GM12878 (cell line): ENCODE data around the gene MYO9B. TPM values are rescaled to one million over a fixed set of nuclear protein-coding genes. Genes with fewer than 3 reads are reported as not detected.

Experiments used
- LARP7 ChIP-seq: fragments of 450-650 bp; IDR thresholded peaks from 2 replicates; pipeline ENCODE4 v1.6.1; 2017; ENCODE audit warnings: mild to moderate bottlenecking
- MEF2B ChIP-seq: fragments of 450-650 bp; IDR thresholded peaks from 2 replicates; pipeline ENCODE4 v1.6.1; 2018; ENCODE audit warnings: mild to moderate bottlenecking, moderate library complexity; ENCODE audit not compliant: partially characterized antibody, poor library complexity, severe bottlenecking
- MXI1 ChIP-seq: fragments of 150-350 bp; IDR thresholded peaks from 2 replicates; pipeline ENCODE4 v1.6.1; 2011; ENCODE audit warnings: low read depth, mild to moderate bottlenecking, inconsistent platforms, low read length, improper control_type of control experiment
- MYB ChIP-seq: fragments of 150-350 bp; IDR thresholded peaks from 2 replicates; pipeline ENCODE4 v1.6.1; 2014; ENCODE audit warnings: mild to moderate bottlenecking, low read depth, low read length, borderline replicate concordance
- PAX8 ChIP-seq: fragments of 450-650 bp; IDR thresholded peaks from 2 replicates; pipeline ENCODE4 v1.6.1; 2017; ENCODE audit warnings: mild to moderate bottlenecking, moderate library complexity
- POLR2A ChIP-seq: IDR thresholded peaks from 2 replicates; pipeline ENCODE4 v1.6.1; 2011; ENCODE audit warnings: low read depth, mild to moderate bottlenecking, low read length
- RB1 ChIP-seq: fragments of 450-650 bp; formaldehyde crosslinking; IDR thresholded peaks from 2 replicates; pipeline ENCODE4 v1.6.1; 2017; ENCODE audit warnings: mild to moderate bottlenecking, borderline replicate concordance
- RCOR1 ChIP-seq: conservative IDR thresholded peaks from 2 replicates; pipeline ENCODE4 v1.6.1; 2012; ENCODE audit warnings: low read depth, low read length, improper control_type of control experiment
- RUNX3 ChIP-seq: IDR thresholded peaks from 2 replicates; pipeline ENCODE4 v1.6.1; 2012; ENCODE audit warnings: low read length, inconsistent platforms
- TARDBP ChIP-seq: IDR thresholded peaks from 2 replicates; pipeline ENCODE4 v1.6.1; 2016; ENCODE audit warnings: borderline replicate concordance
- TCF7 ChIP-seq: IDR thresholded peaks from 2 replicates; pipeline ENCODE4 v1.6.1; 2014; ENCODE audit warnings: antibody characterized with exemption, borderline replicate concordance
- polyA plus RNA-seq, 11 experiments: library from polyadenylated mRNA; depleted of rRNA in 4 of 11; unstranded in 6 of 11; stranded (reverse) in 5 of 11; fragments of >200 nt; fragmentation: Nextera tagmentation in 4 of 11; fragmentation: Illumina TruSeq in 1 of 11; extraction: Ambion mirVana in 4 of 11; extraction: Trizol in 1 of 11; gene quantifications; 1 replicate in 1 of 11; 2 replicates in 10 of 11; pipeline versions ENCODE4 v1.2.1 to v1.2.3, GENCODE V29; 2011 to 2016; ENCODE audit warnings: inconsistent platforms in 2 of 11, missing spikeins in 2 of 11, low read depth in 1 of 11
- total RNA-seq, 4 experiments: library from RNA; depleted of rRNA in 3 of 4; stranded (reverse); fragments of >200 nt in 3 of 4; fragmentation: Illumina TruSeq in 1 of 4; extraction: Trizol in 1 of 4; gene quantifications; 2 replicates each; pipeline versions ENCODE4 v1.2.1 to v1.2.3, GENCODE V29; 2013 to 2021
- TF ChIP-seq, protein P1 (sequence below): fragments of 450-650 bp; IDR thresholded peaks from 2 replicates; pipeline ENCODE4 v1.6.1; 2017; ENCODE audit warnings: antibody characterized with exemption, mild to moderate bottlenecking, moderate library complexity
- TF ChIP-seq, protein P2 (sequence below): IDR thresholded peaks from 2 replicates; pipeline ENCODE4 v1.6.1; 2012; ENCODE audit warnings: mild to moderate bottlenecking, low read depth, low read length
- TF ChIP-seq, protein P3 (sequence below): IDR thresholded peaks from 2 replicates; pipeline ENCODE4 v1.6.1; 2011; ENCODE audit warnings: low read depth, low read length, improper control_type of control experiment, borderline replicate concordance
- TF ChIP-seq, protein P4 (sequence below): fragments of 150-350 bp; IDR thresholded peaks from 2 replicates; pipeline ENCODE4 v1.6.1; 2016; ENCODE audit warnings: low read depth, low read length

The MYO9B gene
- total and polyA plus RNA-seq, 10 of the 15 experiments (the other 5 are each of a cell fraction or from before 2014, with no cell fraction given): 5.4 to 165 (median 45.8) TPM

DNA sequence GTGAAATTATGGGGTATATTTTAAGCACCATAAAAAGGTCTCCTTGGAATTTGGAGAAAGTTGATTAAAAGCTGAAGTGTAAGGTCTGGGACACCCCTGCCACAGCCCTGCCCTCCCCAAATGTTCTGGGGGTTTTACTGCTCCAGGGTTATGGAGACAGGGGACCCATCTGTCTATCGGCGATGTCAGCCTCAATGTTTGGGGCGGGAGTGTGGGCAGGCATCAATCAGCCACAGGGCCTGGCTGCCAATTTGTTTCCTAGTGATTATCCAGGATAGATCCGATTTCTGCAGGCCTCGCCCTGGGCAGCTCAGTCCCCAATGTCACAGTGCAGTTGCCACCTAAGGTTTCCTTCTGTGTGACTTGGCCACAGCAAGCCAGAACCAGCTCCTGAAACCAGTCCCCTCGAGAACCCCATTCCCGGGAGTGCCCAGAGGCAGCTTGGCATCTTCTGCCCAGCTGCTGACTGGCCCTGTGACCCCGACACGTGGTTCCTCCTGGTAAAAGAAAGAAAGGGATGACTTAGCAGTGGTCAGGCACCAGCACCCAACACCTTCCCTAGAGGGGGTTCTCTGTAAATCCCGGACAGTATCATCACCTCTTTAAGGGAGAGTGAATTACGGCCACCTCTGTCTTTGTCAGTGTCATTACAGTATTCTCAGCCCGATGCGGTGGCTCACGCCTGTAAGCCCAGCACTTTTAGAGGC is 41.6 kb downstream of the MYO9B start (continued):
- TF ChIP-seq, protein P1, sequence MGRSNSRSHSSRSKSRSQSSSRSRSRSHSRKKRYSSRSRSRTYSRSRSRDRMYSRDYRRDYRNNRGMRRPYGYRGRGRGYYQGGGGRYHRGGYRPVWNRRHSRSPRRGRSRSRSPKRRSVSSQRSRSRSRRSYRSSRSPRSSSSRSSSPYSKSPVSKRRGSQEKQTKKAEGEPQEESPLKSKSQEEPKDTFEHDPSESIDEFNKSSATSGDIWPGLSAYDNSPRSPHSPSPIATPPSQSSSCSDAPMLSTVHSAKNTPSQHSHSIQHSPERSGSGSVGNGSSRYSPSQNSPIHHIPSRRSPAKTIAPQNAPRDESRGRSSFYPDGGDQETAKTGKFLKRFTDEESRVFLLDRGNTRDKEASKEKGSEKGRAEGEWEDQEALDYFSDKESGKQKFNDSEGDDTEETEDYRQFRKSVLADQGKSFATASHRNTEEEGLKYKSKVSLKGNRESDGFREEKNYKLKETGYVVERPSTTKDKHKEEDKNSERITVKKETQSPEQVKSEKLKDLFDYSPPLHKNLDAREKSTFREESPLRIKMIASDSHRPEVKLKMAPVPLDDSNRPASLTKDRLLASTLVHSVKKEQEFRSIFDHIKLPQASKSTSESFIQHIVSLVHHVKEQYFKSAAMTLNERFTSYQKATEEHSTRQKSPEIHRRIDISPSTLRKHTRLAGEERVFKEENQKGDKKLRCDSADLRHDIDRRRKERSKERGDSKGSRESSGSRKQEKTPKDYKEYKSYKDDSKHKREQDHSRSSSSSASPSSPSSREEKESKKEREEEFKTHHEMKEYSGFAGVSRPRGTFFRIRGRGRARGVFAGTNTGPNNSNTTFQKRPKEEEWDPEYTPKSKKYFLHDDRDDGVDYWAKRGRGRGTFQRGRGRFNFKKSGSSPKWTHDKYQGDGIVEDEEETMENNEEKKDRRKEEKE: no peak
- TF ChIP-seq RB1: no peak
- TF ChIP-seq RCOR1: no peak
- TF ChIP-seq, protein P2, sequence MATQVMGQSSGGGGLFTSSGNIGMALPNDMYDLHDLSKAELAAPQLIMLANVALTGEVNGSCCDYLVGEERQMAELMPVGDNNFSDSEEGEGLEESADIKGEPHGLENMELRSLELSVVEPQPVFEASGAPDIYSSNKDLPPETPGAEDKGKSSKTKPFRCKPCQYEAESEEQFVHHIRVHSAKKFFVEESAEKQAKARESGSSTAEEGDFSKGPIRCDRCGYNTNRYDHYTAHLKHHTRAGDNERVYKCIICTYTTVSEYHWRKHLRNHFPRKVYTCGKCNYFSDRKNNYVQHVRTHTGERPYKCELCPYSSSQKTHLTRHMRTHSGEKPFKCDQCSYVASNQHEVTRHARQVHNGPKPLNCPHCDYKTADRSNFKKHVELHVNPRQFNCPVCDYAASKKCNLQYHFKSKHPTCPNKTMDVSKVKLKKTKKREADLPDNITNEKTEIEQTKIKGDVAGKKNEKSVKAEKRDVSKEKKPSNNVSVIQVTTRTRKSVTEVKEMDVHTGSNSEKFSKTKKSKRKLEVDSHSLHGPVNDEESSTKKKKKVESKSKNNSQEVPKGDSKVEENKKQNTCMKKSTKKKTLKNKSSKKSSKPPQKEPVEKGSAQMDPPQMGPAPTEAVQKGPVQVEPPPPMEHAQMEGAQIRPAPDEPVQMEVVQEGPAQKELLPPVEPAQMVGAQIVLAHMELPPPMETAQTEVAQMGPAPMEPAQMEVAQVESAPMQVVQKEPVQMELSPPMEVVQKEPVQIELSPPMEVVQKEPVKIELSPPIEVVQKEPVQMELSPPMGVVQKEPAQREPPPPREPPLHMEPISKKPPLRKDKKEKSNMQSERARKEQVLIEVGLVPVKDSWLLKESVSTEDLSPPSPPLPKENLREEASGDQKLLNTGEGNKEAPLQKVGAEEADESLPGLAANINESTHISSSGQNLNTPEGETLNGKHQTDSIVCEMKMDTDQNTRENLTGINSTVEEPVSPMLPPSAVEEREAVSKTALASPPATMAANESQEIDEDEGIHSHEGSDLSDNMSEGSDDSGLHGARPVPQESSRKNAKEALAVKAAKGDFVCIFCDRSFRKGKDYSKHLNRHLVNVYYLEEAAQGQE: no peak
- peak; percentile 2; the same call in 1 of the 2 replicates for TF ChIP-seq RUNX3
- TF ChIP-seq LARP7: 0 out of 2 replicates have a peak, but pooled peaks have one; percentile 7
- TF ChIP-seq, protein P3, sequence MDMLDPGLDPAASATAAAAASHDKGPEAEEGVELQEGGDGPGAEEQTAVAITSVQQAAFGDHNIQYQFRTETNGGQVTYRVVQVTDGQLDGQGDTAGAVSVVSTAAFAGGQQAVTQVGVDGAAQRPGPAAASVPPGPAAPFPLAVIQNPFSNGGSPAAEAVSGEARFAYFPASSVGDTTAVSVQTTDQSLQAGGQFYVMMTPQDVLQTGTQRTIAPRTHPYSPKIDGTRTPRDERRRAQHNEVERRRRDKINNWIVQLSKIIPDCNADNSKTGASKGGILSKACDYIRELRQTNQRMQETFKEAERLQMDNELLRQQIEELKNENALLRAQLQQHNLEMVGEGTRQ: no peak; the same call in 1 of the 2 replicates
- no peak for TF ChIP-seq TCF7
- no peak for TF ChIP-seq TARDBP
- no peak for TF ChIP-seq MXI1
- no peak for TF ChIP-seq MEF2B
- no peak for TF ChIP-seq POLR2A
- TF ChIP-seq MYB: no peak
- TF ChIP-seq, protein P4, sequence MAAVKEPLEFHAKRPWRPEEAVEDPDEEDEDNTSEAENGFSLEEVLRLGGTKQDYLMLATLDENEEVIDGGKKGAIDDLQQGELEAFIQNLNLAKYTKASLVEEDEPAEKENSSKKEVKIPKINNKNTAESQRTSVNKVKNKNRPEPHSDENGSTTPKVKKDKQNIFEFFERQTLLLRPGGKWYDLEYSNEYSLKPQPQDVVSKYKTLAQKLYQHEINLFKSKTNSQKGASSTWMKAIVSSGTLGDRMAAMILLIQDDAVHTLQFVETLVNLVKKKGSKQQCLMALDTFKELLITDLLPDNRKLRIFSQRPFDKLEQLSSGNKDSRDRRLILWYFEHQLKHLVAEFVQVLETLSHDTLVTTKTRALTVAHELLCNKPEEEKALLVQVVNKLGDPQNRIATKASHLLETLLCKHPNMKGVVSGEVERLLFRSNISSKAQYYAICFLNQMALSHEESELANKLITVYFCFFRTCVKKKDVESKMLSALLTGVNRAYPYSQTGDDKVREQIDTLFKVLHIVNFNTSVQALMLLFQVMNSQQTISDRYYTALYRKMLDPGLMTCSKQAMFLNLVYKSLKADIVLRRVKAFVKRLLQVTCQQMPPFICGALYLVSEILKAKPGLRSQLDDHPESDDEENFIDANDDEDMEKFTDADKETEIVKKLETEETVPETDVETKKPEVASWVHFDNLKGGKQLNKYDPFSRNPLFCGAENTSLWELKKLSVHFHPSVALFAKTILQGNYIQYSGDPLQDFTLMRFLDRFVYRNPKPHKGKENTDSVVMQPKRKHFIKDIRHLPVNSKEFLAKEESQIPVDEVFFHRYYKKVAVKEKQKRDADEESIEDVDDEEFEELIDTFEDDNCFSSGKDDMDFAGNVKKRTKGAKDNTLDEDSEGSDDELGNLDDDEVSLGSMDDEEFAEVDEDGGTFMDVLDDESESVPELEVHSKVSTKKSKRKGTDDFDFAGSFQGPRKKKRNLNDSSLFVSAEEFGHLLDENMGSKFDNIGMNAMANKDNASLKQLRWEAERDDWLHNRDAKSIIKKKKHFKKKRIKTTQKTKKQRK: no peak
- TF ChIP-seq PAX8: no peak
